ENCODE results near the gene MTHFSD. TPM values are rescaled to one million over a fixed set of nuclear protein-coding genes. Genes with fewer than 3 reads are reported as not detected.

The MTHFSD gene, protein sequence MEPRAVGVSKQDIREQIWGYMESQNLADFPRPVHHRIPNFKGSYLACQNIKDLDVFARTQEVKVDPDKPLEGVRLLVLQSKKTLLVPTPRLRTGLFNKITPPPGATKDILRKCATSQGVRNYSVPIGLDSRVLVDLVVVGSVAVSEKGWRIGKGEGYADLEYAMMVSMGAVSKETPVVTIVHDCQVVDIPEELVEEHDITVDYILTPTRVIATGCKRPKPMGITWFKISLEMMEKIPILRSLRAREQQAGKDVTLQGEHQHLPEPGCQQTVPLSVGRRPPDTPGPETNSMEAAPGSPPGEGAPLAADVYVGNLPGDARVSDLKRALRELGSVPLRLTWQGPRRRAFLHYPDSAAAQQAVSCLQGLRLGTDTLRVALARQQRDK
- 8.1 and 14.9 TPM in 2 replicates for total RNA-seq

DNA sequence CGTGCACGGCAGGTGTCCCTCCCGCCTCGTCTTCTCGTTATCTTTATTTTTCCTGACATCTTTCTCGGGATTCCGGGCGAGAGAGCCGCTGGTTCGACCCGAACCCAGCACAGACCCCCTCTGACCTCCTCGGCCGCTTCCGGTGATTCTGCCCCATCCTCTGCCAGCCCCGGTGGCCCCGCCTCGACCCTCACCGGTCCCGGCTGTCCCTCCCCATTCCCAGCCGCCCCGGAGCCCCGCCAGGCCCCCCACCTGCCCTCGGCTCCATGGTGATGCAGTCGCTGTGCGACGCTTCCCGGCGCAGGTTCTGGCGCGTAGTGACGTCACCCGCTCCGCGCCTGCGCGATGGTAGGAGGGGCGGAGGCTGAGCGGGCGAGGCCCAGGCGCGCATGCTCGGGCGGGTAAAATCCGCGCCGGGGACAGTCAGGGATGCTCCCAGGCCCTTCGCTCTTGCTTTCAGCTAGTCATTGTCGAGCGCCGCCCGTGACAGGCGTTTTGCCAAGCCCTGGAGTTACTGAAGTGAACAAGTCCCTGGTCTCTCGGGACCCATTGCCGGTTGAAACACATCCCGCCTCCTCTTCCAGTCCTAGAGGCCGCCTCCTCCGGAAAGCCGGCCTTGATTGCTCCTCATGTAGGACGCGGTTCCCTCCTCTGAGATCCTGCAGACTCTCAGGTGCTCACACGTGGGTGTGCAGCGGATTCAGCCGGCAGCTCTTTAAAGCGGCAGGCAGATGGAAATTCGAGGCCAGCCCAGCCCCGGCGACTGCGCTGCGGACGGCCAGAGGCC is at the start of gene MTHFSD:
Gene MTHFSD (minus strand): TSS at position 319 of the 787 bp plus-strand sequence. CDS start 51 bp downstream, at position 268.

DNA sequence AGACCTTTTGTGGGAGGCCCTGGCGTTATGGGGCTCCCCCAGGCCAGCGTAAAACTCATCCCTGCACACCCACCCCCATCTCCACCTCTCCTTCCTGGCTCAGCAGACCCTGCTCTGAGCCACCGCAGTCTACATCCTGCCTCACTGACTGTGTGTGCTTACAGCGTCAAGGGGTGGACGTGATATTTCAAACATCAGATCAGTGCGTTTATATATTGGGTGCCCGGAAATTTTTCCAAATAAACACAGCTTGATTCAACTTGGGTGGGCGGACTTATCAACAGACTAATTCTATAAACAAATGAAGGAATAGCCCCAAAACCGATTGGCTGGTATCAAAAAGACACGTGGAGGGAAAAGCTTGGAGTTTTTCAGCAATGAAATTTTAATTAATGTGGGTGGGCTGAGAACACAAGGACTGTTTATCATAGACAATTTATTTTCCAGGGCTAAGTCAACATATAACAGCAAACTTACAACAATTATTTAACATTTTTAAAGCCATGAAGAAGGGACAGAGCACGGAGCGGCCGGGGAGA is 23.1 kb upstream of the MTHFSD start, which contains the start of gene FOXL1:
Gene FOXL1 (plus strand): TSS at position 489 of the 539 bp plus-strand sequence. CDS start 175 bp downstream, outside the sequence.

DNA sequence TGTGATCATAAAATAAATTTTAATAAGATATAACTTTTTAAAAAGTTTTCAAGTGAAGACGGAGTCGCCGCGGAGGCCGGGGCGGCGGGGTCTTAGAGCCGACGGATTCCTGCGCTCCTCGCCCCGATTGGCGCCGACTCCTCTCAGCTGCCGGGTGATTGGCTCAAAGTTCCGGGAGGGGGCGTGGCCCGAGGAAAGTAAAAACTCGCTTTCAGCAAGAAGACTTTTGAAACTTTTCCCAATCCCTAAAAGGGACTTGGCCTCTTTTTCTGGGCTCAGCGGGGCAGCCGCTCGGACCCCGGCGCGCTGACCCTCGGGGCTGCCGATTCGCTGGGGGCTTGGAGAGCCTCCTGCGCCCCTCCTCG is 11.5 kb upstream of the MTHFSD start, which contains the start of gene FOXC2:
Gene FOXC2 (plus strand): TSS at position 229 of the 365 bp plus-strand sequence. CDS start 507 bp downstream, outside the sequence.

DNA sequence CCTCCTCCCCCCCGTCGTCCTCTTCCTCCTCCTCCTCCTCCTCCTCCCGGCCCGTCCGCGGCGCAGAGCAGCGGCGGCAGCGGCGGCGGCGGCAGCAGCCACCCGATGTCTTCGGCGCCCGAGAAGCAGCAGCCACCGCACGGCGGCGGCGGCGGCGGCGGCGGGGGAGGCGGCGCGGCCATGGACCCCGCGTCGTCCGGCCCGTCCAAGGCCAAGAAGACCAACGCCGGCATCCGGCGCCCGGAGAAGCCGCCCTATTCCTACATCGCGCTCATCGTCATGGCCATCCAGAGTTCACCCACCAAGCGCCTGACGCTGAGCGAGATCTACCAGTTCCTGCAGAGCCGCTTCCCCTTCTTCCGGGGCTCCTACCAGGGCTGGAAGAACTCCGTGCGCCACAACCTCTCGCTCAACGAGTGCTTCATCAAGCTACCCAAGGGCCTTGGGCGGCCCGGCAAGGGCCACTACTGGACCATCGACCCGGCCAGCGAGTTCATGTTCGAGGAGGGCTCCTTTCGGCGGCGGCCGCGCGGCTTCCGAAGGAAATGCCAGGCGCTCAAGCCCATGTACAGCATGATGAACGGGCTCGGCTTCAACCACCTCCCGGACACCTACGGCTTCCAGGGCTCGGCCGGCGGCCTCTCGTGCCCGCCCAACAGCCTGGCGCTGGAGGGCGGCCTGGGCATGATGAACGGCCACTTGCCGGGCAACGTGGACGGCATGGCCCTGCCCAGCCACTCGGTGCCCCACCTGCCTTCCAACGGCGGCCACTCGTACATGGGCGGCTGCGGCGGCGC is 44.4 kb downstream of the MTHFSD start, which contains the start of gene FOXF1:
Gene FOXF1 (plus strand): TSS at position 63 of the 797 bp plus-strand sequence. CDS start 43 bp downstream, at position 106.

Other genes starting within 250 kb of the MTHFSD start
- gene FOXF1, start 44.7 kb downstream of the MTHFSD start, total RNA-seq, result 12.8 and 13.3 TPM in 2 replicates
- gene FOXC2, start 11.6 kb upstream of the MTHFSD start, total RNA-seq, result 3.1 and 4.8 TPM in 2 replicates
- 4.4 and 5.4 TPM in 2 replicates for gene FOXL1, start 23.3 kb upstream of the MTHFSD start, total RNA-seq

Data from mammary microvascular endothelial cell (primary cell).